HG02798 (cell line): ENCODE results near the gene OR2M2.
A peak's percentile ranks its signal among the peaks of the same experiment; 100 is the strongest.

Experiments
- ATAC-seq: cut with Tn5 transposase; IDR thresholded peaks from one replicate; pipeline ENCODE4 v1.9.1; 2021; ENCODE audit warnings: mild to moderate bottlenecking; ENCODE audit not compliant: unreplicated experiment, poor library complexity

OR2M2 gene, protein sequence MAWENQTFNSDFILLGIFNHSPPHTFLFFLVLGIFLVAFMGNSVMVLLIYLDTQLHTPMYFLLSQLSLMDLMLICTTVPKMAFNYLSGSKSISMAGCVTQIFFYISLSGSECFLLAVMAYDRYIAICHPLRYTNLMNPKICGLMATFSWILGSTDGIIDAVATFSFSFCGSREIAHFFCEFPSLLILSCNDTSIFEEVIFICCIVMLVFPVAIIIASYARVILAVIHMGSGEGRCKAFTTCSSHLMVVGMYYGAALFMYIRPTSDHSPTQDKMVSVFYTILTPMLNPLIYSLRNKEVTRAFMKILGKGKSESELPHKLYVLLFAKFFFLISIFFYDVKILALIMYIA

DNA sequence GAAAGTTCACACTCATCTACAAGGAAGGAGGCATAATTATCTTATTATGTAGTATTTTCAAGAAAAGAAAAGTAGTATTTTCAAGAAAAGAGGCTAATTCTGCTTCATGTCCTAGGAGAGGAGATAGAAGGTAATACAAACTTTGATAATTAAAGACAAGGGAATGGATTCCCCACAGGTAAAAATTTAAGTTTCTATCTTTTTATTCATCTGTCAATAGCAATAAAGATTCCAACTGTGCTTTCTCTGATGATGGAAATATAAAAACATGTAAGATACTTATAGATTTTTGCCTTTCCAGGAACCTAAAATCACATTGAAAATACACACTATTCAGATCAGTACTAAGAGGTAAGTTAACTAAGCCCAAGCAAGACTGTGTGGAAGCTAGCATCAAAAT is at the start of gene OR2M2:
Gene OR2M2, plus strand, starts transcription at position 301 of the 400 bp plus-strand sequence. CDS start 5,165 bp downstream, outside the sequence.
- no peak for ATAC-seq

DNA sequence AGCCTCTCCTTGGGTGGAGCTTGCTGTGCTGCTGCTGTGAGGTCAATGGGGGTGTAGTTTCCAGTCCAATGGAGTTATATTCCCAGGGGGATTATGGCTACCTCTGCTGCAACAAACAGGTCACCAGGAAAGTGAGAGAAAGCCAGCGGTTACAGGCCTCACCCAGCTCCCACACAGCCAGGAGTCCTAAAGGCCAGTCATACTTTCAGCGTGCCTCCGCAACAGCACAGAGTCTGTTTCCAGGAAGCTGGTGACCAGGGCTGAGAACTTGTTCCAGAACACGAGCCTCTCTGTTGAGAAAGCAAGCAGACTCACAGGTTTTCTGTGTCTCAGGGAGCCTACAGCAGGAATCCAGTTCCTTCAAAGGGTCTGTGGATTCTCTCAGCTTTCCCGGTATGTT is 47.0 kb upstream of the OR2M2 start:
- no peak for ATAC-seq

DNA sequence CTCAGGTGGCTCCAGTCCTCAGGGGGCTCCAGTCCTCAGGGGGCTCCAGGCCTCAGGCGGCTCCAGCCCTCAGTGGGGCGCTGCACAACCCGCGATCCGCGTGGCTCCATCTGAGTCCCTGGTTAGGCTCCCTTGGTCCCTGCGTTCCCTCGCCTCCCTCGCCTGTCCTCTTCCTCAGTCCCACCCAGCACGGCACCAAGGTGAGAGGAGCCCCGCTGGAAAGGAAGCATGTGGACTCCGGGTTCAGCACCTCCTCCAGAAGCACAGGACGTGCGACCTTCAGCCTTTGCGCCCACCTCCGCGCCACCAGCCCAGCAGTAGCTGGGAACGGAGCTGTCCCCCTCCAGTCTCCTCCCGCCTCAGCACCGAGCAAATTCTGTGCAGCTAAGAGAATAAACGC is 37.8 kb upstream of the OR2M2 start:
- no peak for ATAC-seq

DNA sequence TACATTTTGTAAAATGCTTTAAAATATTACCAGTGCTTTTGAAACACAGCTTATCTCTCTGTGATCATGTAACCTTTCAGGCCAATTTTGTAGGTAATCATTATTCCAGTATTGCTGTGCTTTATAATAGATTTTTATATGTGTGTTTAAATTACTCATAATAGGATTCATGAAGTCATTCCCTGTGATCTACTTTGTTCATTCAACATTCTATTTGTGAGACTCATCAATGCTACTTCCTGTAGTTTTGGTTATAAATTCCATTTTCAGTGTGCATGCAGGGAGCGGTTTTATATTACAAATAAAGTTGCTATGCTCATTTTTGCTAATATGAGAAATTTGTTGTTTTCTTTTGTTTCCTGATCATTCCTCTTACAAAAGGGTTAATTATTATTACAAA is 33.8 kb upstream of the OR2M2 start:
- no peak for ATAC-seq

DNA sequence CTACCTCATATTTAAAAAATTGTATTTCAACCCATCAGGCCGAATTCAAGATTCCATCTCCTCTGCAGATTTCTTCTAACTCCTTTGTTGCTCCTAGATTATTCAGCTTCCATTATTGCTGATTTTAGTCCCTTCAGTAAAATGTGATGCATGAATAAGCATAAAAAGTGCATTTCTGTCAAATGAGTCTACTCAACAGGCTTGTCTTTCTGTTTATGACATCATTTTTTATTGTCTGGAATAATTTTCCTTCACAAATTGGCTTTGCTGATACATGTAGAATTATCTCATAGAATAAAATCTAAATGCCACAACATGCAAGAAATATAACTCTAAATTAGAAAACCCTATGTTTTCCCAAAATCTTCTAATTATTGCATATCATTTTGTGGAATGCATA is 31.3 kb upstream of the OR2M2 start:
- no peak for ATAC-seq

DNA sequence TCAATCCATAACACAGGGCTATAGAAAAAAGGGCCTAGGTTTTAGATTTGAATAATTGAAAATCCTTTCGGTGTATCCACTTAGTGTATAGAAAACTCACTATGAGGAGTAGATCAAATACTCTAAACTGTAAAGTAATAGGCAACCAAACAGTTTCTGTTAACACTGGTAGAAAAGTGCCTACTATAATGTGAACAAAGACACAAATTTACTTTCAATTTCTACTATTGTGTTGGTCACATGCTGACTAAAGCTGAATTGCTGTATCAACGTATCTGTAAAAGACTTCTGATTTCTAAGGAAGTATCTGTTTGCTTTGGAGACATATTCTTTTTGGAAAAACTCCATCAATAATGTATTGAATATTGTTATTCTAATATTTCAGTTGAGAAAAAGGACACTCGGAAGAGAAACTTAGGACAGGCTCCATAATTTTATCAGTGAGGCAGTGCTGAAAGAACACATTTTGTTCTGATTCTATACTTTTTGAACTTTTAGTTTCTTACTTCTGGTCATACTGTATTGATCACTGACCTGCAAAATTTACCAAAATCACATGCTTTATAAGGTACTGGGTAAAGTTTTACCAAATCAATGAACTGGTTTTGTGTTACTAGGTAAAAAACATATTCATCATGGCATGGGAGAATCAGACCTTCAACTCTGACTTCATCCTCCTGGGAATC is 30.0 kb upstream of the OR2M2 start, which contains the start of gene OR2M5:
Gene OR2M5, plus strand, starts transcription at position 636 of the 686 bp plus-strand sequence. Its CDS starts 0 bp downstream, at position 636.
- ATAC-seq, result no peak

DNA sequence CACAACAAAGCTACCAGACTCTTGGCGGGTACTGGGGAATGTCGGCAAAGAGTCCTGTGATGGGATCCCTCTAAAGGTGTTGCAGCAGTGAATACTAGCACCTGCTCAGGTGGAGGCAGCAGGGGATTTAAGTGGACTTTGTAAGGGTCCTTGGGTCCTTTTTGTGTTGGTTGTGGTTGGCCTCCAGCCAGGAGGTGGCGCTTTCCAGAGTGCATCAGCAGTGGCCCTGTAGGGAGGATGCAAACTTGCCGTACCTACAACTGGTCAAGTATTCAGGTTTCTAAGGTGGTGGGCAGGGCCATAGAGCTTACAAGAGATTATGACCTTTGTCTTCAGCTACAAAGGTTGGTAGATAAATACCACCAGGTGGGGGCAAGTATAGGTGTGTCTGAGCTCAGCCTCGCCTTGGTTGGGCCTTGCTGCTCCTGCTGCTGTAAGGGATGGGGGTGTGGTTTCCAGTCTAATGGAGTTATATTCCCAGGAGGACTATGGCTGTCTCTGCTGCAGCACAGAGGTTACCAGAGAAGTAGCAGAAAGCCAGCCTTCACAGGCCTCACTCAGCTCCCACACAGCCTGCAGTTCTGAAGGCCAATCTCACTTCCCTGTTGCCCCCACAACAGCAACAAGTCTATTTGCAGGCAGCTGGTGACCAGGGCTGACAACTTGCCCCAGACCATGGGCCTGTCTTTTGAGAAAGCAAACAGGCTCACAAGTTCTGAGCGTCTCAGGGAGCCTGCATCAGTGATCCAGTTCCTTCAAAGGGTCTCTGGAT is 22.4 kb upstream of the OR2M2 start:
- ATAC-seq, result peak; percentile 37

DNA sequence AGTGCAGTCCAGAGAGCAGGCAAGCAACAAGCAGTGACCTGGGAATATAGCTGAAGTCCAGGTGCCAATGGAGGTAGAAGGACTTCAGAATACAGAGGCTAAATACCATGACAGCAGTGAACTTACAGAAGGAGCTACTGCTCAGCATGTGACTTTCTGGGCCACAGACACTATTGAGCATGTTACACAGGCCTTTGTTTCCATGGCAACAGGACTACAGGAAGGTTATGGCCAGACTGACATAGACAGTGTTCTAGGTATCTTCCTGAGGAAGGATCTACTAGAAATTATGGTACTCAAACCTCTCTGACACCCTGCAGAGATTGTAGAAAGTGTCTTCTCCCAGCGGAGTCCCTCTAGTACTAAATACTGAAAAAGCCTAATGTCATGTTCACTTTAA is 18.7 kb upstream of the OR2M2 start:
- no peak for ATAC-seq

DNA sequence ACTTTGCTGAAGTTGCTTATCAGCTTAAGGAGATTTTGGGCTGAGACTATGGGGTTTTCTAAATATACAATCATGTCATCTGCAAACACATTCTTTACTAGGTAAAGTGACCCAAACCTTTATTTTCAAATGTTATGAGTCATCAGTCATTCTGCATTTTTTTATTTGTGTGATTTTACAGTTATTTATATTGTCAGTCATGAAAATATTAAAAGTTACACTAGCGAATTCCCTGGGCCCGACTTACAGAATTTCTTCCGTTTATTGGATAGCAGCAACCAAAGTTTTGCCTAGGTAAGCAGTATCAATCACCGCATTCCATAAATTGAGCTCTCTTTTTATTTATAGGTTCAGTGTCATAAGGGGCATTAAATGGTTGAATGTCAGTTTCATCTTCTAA is 15.9 kb upstream of the OR2M2 start:
- ATAC-seq, result no peak

DNA sequence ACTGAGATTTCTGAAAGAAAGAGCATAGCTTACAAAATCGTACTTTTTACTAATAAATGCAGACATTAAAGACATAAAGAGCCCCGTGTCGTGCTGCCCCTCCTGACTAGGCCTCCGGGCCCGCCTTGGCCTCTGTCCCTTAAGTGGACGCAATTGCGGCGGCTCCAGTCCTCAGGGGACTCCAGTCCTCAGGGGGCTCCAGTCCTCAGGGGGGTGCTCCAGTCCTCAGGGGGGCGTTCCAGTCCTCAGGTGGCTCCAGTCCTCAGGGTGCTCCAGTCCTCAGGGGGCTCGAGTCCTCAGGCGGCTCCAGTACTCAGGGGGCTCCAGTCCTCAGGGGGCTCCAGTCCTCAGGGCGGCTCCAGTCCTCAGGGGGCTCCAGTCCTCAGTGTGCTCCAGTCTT is 10.6 kb upstream of the OR2M2 start:
- ATAC-seq, result no peak

DNA sequence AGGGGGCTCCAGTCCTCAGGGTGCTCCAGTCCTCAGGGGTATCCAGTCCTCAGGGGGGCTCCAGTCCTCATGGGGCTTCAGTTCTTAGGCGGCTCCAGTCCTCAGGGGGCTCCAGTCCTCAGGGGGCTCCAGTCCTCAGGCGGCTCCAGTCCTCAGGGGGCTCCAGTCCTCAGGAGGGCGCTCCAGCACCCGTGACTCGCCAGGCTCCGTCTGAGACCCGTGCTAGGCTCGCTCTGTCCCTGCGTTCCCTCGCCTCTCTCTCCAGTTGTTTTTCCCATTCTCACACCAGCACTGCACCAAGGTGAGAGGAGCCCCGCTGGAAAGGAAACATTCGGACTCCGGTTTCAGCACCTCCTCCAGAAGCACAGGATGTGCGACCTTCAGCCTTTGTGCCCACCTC is 9.4 kb upstream of the OR2M2 start:
- no peak for ATAC-seq

DNA sequence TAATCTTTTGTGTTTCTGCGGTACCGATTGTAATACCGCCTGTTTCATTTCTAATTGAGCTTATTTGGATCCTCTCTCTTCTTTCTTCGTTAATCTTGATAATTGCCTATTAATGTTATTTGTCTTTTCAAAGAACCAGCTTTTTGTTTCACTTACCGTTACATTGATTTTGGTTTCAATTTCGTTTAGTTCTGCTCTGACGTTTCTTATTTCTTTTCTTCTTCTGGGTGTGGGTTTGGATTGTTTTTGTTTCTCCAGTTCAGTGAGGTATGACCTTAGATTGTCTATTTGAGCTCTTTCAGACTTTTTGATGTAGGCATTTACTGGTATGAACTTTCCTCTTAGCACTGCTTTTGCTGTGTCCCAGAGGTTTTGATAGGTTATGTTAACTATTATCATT is 9.4 kb downstream of the OR2M2 start:
- no peak for ATAC-seq

DNA sequence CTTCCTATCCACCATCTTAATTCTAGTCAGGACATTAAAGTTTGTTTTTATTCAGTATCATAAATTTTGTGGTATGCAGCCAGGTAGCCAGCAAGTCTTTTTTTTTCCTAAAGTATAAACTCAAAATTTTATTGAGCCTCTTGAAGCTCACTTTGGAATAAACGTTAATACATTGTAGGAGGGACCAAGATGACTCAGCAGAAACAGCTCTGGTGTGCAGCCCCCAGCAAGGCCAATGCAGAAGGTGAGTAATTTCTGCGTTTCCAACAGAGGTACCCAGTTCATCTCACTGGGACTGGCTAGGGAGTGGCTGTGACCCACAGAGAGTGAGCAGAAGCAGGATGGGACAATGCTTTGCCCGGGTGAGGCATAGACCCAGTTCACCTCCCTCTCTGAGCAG is 12.7 kb downstream of the OR2M2 start:
- no peak for ATAC-seq

DNA sequence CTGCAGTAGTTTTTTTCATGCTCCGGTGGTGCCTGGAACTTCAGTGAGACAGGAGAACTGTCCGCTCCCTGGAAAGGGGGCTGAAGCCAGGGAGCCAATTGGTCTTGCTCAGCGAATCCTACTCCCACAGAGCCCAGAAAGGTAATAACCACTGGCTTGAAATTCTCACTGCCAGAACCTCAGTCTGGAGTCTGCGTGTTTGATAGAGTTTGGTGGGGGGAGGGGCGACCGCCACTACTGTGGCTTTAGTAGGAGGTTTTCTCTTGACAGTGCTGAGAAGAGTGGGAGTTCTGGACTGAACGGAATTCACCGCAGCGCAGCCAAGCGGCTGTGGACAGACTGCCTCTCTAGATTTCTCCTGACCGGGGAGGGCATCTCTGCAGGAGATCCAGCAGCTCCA is 14.4 kb downstream of the OR2M2 start:
- no peak for ATAC-seq

DNA sequence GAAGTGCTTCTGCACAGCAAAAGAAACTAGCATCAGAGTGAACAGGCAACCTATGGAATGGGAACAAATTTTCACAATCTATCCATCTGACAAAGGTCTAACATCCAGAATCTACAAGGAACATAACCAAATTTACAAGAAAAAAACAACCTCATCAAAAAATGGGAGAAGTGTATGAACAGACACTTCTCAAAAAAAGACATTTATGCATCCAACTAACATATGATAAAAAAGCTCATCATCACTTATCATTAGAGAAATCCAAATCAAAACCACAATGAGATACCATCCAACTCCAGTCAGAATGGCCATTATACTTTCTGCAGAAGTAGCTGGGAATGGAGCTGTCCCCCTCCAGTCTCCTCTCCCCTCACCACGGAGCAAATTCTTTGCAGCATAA is 19.5 kb downstream of the OR2M2 start:
- no peak for ATAC-seq

DNA sequence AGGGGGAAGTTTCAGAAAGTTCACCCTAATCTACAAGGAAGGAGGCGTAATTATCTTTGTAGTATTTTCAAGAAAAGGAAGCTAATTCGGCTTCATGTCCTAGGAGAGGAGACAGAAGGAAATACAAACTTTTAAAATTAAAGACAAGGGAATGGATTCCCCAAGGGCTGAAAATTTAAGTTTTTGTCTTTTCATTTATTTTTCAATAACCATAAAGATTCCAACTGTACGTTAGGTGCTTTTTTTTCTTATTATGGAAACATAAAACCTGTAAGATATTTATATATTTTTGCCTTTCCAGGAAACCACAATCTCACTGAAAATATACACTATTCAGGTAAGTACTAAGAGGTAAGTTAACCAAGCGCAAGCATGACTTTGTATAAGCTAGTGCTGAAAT is 22.3 kb downstream of the OR2M2 start, which contains the start of gene OR2M3:
Gene OR2M3, plus strand, starts transcription at position 301 of the 400 bp plus-strand sequence. CDS start 5,803 bp downstream, outside the sequence.
- no peak for ATAC-seq

DNA sequence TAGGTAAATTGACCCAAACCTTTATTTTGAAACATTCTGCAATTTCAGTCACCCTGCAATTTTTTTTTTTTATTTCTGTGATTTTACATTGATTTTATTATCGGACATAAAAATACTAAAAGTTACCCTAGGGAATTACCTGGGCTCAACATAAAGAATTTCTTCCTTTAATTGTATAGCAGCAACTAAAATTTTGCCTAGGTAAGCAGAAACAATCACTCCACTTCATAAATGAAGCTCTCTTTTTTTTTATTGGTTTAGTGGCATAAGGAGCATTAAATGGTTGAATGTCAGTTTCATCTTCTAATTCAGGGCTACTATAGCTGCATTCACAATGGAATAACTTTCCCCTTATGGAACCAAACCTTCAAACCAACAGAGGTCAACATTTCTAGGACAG is 41.3 kb downstream of the OR2M2 start:
- ATAC-seq, result no peak

DNA sequence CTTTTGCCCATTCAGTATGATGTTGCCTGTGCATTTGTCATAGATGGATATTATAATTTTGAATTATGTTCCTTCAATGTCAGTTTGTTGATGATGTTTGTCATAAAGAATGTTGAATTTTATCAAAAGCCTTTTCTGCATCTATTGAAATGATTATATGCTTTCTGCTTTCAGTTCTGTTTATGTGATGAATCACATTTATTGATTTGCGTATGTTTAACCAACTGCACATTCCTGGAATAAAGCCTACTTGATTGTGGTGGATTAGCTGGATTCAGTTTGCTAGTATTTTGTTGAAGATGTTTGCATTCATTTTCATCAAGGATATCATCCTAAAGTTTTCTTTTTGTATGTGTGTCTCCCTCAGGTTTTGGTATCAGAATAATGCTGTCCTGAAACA is 50.9 kb downstream of the OR2M2 start:
- no peak for ATAC-seq

DNA sequence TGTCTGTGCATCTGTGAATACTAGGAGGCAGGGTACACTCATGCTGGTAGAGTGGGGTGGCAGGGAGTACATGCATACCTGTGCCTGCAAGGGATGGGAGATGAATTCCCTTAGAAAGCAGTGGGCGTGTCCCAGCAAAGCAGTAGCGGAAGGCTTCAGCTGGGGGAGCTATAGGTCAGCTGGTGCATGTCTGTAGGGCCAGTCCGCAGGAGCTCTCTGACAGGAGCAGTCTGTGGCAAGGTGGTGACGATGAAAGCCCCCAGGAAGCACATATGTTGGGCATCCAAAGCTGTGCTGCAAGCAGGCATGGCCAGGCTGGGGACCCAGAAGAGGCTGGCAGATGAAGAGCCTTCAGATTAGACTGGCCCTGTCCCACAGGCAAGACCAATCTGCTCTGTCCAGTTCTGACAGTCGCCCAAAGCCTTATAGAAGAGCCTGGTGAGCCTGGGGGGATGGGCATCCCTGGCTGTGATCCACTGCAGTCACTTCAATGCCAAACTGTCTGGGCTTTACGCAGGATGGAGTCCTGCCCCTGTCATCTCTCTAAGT is 54.8 kb downstream of the OR2M2 start:
- no peak for ATAC-seq
